ENCODE measurements around the gene CTIF. TPM values are rescaled to one million over a fixed set of nuclear protein-coding genes. Genes with fewer than 3 reads are reported as not detected.

CTIF gene
- total and polyA plus RNA-seq, 4 experiments from 2014 or later, result 5.2 to 6.5 TPM; not detected in 2

GRCh38 chr18:48687346-48688042 is 148.7 kb downstream of the CTIF start:
- Mint-ChIP-seq H3K4me3 (no peak overlapping the region), H3K27me3 (peaks cover 0 to 1% of the 10 kb centered on the region in 2 donors), H3K36me3 (no peaks in the 10 kb centered on the region), H3K4me1 (no peaks in the 10 kb centered on the region), H3K27ac (no peak overlapping the region), H3K9me3 (no peaks in the 10 kb centered on the region)
- intact Hi-C loops (cut with micrococcal nuclease), result no loop called here
- DNase-seq, result no peak
- no peaks in the 10 kb centered on the region for H3K9me3 ChIP-seq (ENCODE audit: control insufficient read depth in 1 of 2, low read length in 2 of 2)
- no peaks in the 10 kb centered on the region for H3K4me1 ChIP-seq (ENCODE audit: insufficient read depth, low read length)
- CTCF ChIA-PET (ENCODE audit: partially characterized antibody), result interaction anchor here (1.1 to 1.2 kb wide), 2 partner anchors 10 to 13 kb away, joined by 3 read pairs; no protein-coding TSS in a partner anchor
- no peaks in the 10 kb centered on the region for H3K36me3 ChIP-seq (ENCODE audit: insufficient read depth, low read length)
- H3K27ac ChIP-seq (ENCODE audit: low read depth, low read length), result no peak overlapping the region
- no peak overlapping the region for H3K4me3 ChIP-seq (ENCODE audit: low read length in 2 of 2)
- H3K27me3 ChIP-seq (ENCODE audit: insufficient read depth, low read length), result no peaks in the 10 kb centered on the region
- POLR2A ChIA-PET (ENCODE audit: partially characterized antibody), result no interaction called here

GRCh38 chr18:48688961-48689360 is 150.1 kb downstream of the CTIF start:
- ChIA-PET POLR2A (ENCODE audit: partially characterized antibody) (no interaction called here), CTCF (ENCODE audit: partially characterized antibody) (no interaction called here)
- Histone ChIP-seq H3K4me3 (ENCODE audit: low read length in 2 of 2) (no peak overlapping the region), H3K27me3 (ENCODE audit: insufficient read depth, low read length) (no peaks in the 10 kb centered on the region), H3K27ac (ENCODE audit: low read depth, low read length) (no peak overlapping the region), H3K9me3 (ENCODE audit: control insufficient read depth in 1 of 2, low read length in 2 of 2) (no peaks in the 10 kb centered on the region), H3K36me3 (ENCODE audit: insufficient read depth, low read length) (no peaks in the 10 kb centered on the region), H3K4me1 (ENCODE audit: insufficient read depth, low read length) (no peaks in the 10 kb centered on the region)
- no peaks in the 10 kb centered on the region for H3K9me3 Mint-ChIP-seq
- no peaks in the 10 kb centered on the region for H3K36me3 Mint-ChIP-seq
- peaks cover 0 to 1% of the 10 kb centered on the region in 2 donors for H3K27me3 Mint-ChIP-seq
- no peaks in the 10 kb centered on the region for H3K4me1 Mint-ChIP-seq
- DNase-seq, result no peak
- no peak overlapping the region for H3K27ac Mint-ChIP-seq
- intact Hi-C loops (cut with micrococcal nuclease), result no loop called here
- H3K4me3 Mint-ChIP-seq, result no peak overlapping the region

- intact Hi-C loops (cut with micrococcal nuclease), result no loop called here
- POLR2A ChIA-PET (ENCODE audit: partially characterized antibody), result no interaction called here
- no peak for DNase-seq
- no peak overlapping the region for H3K4me3 ChIP-seq (ENCODE audit: low read length in 2 of 2)
- H3K36me3 Mint-ChIP-seq, result no peaks in the 10 kb centered on the region
- H3K4me1 ChIP-seq (ENCODE audit: insufficient read depth, low read length), result no peaks in the 10 kb centered on the region
- H3K9me3 ChIP-seq (ENCODE audit: control insufficient read depth in 1 of 2, low read length in 2 of 2), result no peaks in the 10 kb centered on the region
- no peaks in the 10 kb centered on the region for H3K27me3 ChIP-seq (ENCODE audit: insufficient read depth, low read length)
- no peak overlapping the region for H3K27ac ChIP-seq (ENCODE audit: low read depth, low read length)
- CTCF ChIA-PET (ENCODE audit: partially characterized antibody), result no interaction called here
- H3K4me1 Mint-ChIP-seq, result no peaks in the 10 kb centered on the region
- no peaks in the 10 kb centered on the region for H3K9me3 Mint-ChIP-seq
- peaks cover 0 to 1% of the 10 kb centered on the region in 2 donors for H3K27me3 Mint-ChIP-seq
- H3K27ac Mint-ChIP-seq, result peak overlapping the region in 1 of 7 donors; percentile 29
- no peak overlapping the region for H3K4me3 Mint-ChIP-seq
- H3K36me3 ChIP-seq (ENCODE audit: insufficient read depth, low read length), result no peaks in the 10 kb centered on the region
Measured at GRCh38 chr18:48689548-48689947, 150.7 kb downstream of the CTIF start.

- Mint-ChIP-seq H3K4me1 (no peaks in the 10 kb centered on the region), H3K27me3 (peaks cover 0 to 1% of the 10 kb centered on the region in 2 donors), H3K36me3 (no peaks in the 10 kb centered on the region), H3K9me3 (no peaks in the 10 kb centered on the region), H3K4me3 (no peak overlapping the region), H3K27ac (no peak overlapping the region)
- H3K4me1 ChIP-seq (ENCODE audit: insufficient read depth, low read length), result no peaks in the 10 kb centered on the region
- ChIA-PET CTCF (ENCODE audit: partially characterized antibody) (no interaction called here), POLR2A (ENCODE audit: partially characterized antibody) (no interaction called here)
- H3K36me3 ChIP-seq (ENCODE audit: insufficient read depth, low read length), result no peaks in the 10 kb centered on the region
- H3K4me3 ChIP-seq (ENCODE audit: low read length in 2 of 2), result no peak overlapping the region
- H3K27me3 ChIP-seq (ENCODE audit: insufficient read depth, low read length), result no peaks in the 10 kb centered on the region
- no peaks in the 10 kb centered on the region for H3K9me3 ChIP-seq (ENCODE audit: control insufficient read depth in 1 of 2, low read length in 2 of 2)
- intact Hi-C loops (cut with micrococcal nuclease), result no loop called here
- DNase-seq, result no peak
- H3K27ac ChIP-seq (ENCODE audit: low read depth, low read length), result no peak overlapping the region
Measured at GRCh38 chr18:48690494-48690893, 151.7 kb downstream of the CTIF start.

GRCh38 chr18:48693006-48693405 is 154.2 kb downstream of the CTIF start:
- H3K4me3 Mint-ChIP-seq, result no peak overlapping the region
- H3K27ac Mint-ChIP-seq, result no peak overlapping the region

GRCh38 chr18:48693625-48694262 is 154.9 kb downstream of the CTIF start:
- DNase-seq, result no peak
- no peak overlapping the region for H3K4me3 ChIP-seq (ENCODE audit: low read length in 2 of 2)
- no peaks in the 10 kb centered on the region for H3K9me3 Mint-ChIP-seq
- ChIA-PET POLR2A (ENCODE audit: partially characterized antibody) (no interaction called here), CTCF (ENCODE audit: partially characterized antibody) (no interaction called here)
- no peaks in the 10 kb centered on the region for H3K27me3 Mint-ChIP-seq
- no peak overlapping the region for H3K27ac Mint-ChIP-seq
- no peaks in the 10 kb centered on the region for H3K36me3 Mint-ChIP-seq
- H3K4me3 Mint-ChIP-seq, result no peak overlapping the region
- H3K27ac ChIP-seq (ENCODE audit: low read depth, low read length), result no peak overlapping the region
- no peaks in the 10 kb centered on the region for H3K36me3 ChIP-seq (ENCODE audit: insufficient read depth, low read length)
- H3K27me3 ChIP-seq (ENCODE audit: insufficient read depth, low read length), result no peaks in the 10 kb centered on the region
- no peaks in the 10 kb centered on the region for H3K4me1 ChIP-seq (ENCODE audit: insufficient read depth, low read length)
- intact Hi-C loops (cut with micrococcal nuclease), result no loop called here
- H3K4me1 Mint-ChIP-seq, result no peaks in the 10 kb centered on the region
- H3K9me3 ChIP-seq (ENCODE audit: control insufficient read depth in 1 of 2, low read length in 2 of 2), result no peaks in the 10 kb centered on the region

More at GRCh38 chr18:48693006-48693405, 154.2 kb downstream of the CTIF start:
- DNase-seq, result no peak
- Histone ChIP-seq H3K9me3 (ENCODE audit: control insufficient read depth in 1 of 2, low read length in 2 of 2) (no peaks in the 10 kb centered on the region), H3K4me3 (ENCODE audit: low read length in 2 of 2) (no peak overlapping the region), H3K27ac (ENCODE audit: low read depth, low read length) (no peak overlapping the region), H3K4me1 (ENCODE audit: insufficient read depth, low read length) (no peaks in the 10 kb centered on the region), H3K27me3 (ENCODE audit: insufficient read depth, low read length) (no peaks in the 10 kb centered on the region), H3K36me3 (ENCODE audit: insufficient read depth, low read length) (no peaks in the 10 kb centered on the region)
- intact Hi-C loops (cut with micrococcal nuclease), result no loop called here
- H3K27me3 Mint-ChIP-seq, result no peaks in the 10 kb centered on the region
- ChIA-PET POLR2A (ENCODE audit: partially characterized antibody) (no interaction called here), CTCF (ENCODE audit: partially characterized antibody) (no interaction called here)
- H3K9me3 Mint-ChIP-seq, result no peaks in the 10 kb centered on the region
- no peaks in the 10 kb centered on the region for H3K4me1 Mint-ChIP-seq
- H3K36me3 Mint-ChIP-seq, result no peaks in the 10 kb centered on the region

GRCh38 chr18:48694295-48694694 is 155.5 kb downstream of the CTIF start:
- Histone ChIP-seq H3K27me3 (ENCODE audit: insufficient read depth, low read length) (no peaks in the 10 kb centered on the region), H3K4me1 (ENCODE audit: insufficient read depth, low read length) (no peaks in the 10 kb centered on the region), H3K9me3 (ENCODE audit: control insufficient read depth in 1 of 2, low read length in 2 of 2) (no peaks in the 10 kb centered on the region), H3K27ac (ENCODE audit: low read depth, low read length) (no peak overlapping the region), H3K4me3 (ENCODE audit: low read length in 2 of 2) (no peak overlapping the region), H3K36me3 (ENCODE audit: insufficient read depth, low read length) (no peaks in the 10 kb centered on the region)
- CTCF ChIA-PET (ENCODE audit: partially characterized antibody), result no interaction called here
- H3K36me3 Mint-ChIP-seq, result no peaks in the 10 kb centered on the region
- H3K9me3 Mint-ChIP-seq, result no peaks in the 10 kb centered on the region
- H3K27me3 Mint-ChIP-seq, result no peaks in the 10 kb centered on the region
- POLR2A ChIA-PET (ENCODE audit: partially characterized antibody), result no interaction called here
- no peak for DNase-seq
- H3K4me3 Mint-ChIP-seq, result no peak overlapping the region
- intact Hi-C loops (cut with micrococcal nuclease), result no loop called here
- no peak overlapping the region for H3K27ac Mint-ChIP-seq
- no peaks in the 10 kb centered on the region for H3K4me1 Mint-ChIP-seq

Data from CD4-positive, alpha-beta memory T cell (primary cell).